Activated gamma-delta T cell treated with anti-CD3 and anti-CD28 coated beads, Interleukin-2, amount 50 U/mL, for 16 hours (primary cell): ENCODE measurements around the gene MRS2.
"Not testable (repeated sequence)": the region's sequence is repeated elsewhere in the genome, so short reads cannot be mapped to it uniquely, and the experiment has no call there.

ENCODE experiments used
- DNase-seq: peaks from one replicate; pipeline ENCODE4 v3.0.0-alpha.2; 2020; ENCODE audit warnings: low read depth

The MRS2 gene

DNA sequence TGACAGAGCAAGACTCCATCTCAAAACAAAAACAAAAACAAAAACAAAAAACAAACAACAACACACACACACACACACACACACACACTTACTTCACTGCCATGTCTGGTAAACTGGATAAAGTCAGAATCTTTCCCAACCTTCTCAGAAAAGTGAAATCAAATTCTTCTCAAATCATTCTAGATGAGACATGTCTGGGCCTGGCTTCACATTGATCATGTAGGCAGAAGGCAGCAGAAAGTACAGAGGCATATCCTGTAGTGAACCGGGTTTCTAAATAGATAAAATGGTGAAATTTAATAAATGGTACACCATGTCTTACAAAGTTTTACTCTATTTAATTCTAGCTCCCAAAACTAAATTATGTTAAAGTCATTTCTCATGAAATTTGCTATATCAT is 14.9 kb upstream of the MRS2 start:
- DNase-seq: no peak

DNA sequence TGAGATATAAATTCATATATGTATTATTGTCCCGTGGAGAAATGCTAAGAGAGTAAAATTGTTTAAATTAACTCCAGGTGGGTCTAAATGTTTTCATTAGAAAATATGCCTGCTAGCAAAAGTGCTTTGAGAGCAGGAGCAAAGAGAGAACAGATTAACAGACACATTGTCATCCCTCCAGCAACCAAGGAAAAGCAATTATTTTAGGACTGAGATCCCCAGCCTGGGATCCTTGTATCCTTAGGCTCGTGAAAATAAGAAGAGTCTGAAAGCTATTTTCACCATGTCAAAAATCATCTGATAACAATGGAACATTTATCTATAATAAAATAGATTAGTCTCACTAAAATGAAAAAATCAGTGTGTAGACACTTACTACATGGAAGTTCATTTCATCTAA is 11.5 kb upstream of the MRS2 start:
- DNase-seq: no peak

DNA sequence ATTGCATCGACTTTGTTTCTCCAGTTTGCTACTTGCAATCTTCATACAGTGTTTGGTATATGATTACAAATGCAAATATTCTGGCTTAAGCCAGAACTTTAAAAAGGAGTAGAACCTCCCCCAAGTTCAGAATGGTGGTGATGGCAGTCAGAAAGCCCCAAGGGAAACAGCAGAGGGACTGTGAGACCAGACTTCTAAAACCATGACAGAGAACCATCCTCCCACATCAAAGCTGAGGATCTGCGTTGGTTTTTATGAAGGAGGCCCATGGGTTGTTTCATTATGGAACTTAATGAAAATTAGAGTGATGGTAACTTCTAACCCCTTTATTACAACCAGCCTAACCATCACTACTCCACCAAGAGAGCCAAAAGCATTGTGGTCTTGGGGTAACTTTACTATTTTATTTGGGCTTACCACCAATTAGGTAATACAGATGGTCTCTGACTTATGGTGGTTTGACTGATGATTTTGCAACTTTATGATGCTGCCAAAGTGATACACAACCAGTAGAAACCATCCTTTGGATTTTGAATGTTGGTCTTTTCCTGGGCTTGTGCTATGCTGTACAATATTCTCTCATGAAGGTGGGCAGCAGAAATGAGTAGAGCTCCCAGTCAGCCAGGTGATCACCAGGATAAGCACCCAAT is 10.9 kb upstream of the MRS2 start:
- no peak for DNase-seq

DNA sequence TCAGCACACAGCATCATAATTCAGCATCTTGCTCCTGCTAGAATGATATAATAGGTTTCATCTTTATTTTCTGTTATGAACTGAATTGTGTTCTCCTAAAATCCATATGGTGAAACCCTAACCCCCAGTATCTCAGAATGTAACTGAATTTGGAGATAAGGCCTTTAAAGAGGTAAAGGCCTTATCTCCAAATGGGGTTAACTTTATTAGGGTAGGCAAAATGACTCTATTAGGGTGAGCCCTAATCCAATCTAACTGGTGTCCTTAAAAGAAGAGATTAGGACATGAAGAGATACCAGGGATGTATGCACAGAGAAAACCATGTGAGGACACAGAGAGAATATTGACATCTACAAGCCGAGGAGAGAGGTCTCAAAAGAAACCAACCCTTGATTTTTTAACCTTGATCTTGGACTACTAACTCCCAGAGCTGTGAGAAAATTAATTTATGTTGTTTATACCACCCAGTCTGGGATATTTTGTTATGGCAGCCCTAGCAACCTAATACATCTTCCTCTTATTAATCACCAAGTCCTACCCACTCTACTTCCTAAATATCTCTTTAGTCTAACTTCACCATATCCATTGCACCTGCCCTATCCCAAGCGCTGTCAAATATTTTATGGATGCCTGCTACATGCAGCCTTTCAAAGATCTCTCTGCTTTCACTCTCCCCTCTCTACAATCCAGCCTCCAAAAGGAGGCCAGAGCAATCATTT is 8.5 kb upstream of the MRS2 start:
- no peak for DNase-seq

DNA sequence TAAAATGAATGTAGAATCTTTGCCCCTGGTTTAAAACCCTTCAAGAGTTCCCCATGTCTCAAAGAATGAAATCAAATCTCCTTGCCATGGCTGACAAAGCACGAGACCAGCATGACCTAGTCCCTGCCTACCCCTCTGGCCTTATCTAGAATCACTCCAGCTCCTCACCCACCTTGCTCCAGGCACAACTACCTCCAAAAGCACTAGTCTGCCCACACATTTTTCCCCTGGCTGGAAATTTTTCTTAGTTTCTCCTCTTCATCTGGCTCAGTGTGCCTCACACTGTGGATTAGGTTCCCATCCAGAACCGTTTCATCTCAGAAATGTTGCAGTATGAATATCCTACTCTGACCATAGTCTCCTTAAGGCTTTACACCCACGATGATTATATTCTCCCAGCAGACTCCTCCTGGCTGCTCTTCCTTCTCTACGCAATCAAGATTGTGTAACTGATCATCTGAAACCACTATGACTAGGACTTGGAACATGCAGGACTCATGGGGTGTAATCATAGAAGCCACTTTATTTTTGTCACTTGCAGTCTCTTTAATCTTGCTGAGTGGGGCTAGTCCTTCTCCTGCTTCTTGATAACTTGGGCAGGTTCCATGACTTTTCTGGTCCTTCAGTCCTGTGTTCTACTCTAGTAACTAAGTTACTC is 7.8 kb upstream of the MRS2 start:
- DNase-seq: no peak

DNA sequence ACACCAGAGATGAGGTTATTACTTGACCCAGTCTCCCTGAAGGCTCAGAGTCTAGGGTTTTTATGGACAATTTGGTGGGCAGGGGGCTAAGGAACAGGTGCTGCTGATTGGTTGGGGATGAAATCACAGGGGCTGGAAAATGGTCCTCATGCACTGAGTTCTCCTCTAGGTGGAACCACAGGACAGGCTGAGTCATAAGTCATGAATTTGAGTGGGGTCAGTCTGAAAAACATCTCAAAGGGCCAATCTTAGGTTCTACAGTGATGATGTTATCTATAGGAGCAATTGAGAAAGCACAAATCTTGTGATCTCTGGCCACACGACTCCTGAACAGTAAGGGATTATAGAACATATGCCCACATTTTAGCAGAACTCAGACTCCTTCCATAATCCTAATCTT is 5.9 kb upstream of the MRS2 start:
- DNase-seq: no peak

DNA sequence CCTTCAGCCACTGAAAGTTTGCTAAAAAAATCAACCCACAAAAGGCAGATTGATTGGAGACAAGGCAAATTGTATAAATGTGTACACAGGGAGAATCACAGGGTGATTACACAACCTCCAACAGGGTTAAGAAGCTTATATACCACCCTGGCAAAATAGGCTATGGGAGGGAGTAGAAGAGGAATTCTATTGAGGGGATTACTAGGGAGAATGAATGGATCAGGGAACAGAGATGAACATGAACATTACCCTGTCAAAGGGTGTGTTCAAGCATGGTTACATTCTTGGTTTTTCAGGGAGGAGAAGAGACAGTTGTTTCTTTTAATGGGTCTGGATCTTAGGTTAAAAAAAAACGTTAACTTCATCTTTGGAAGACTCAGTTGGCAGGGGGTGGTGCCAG is 5.1 kb upstream of the MRS2 start:
- no peak for DNase-seq

DNA sequence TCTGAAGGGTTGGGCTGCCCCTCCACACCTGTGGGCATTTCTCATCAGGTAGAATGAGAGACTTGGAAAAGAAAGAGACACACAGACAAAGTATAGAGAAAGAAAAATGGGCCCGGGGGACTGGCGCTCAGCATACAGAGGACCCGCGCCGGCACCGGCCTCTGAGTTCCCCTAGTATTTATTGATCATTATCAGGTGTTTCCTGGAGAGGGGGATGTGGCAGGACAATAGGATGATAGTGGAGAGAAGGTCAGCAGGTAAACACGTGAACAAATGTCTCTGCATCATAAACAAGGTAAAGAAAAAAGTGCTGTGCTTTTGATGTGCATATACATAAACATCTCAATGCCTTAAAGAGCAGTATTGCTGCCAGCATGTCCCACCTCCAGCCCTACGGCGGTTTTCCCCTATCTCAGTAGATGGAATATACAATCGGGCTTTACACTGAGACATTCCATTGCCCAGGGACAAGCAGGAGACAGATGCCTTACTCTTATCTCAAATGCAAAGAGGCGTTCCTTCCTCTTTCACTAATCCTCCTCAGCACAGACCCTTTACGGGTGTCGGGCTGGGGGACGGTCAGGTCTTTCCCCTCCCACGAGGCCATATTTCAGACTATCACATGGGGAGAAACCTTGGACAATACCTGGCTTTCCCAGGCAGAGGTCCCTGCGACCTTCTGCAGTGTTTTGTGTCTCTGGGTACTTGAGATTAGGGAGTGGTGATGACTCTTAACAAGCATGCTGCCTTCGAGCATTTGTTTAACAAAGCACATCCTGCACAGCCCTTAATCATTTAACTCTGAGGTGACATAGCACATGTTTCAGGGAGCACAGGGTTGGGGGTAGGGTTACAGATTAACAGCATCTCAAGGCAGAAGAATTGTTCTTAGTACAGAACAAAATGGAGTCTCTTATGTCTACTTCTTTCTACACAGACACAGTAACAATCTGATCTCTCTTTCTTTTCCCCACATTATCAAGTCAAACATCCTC is 2.4 kb upstream of the MRS2 start:
- not testable (repeated sequence) for DNase-seq

DNA sequence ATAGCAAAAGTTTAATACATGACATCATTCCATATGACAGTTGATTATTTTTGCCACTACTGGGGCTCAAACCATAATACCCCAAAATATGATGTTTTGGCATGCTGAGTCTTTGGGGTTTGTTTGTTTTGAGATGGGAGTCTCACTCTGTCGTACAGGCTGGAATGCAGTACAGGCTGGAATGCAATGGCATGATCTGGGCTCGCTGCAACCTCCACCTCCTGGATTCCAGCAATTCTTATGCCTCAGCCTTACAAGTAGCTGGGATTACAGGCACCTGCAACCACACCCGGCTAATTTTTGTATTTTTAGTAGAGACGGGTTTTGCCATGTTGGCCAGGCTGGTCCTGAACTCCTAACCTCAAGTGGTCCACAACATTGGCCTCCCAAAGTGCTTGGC is 1.3 kb upstream of the MRS2 start:
- no peak for DNase-seq

DNA sequence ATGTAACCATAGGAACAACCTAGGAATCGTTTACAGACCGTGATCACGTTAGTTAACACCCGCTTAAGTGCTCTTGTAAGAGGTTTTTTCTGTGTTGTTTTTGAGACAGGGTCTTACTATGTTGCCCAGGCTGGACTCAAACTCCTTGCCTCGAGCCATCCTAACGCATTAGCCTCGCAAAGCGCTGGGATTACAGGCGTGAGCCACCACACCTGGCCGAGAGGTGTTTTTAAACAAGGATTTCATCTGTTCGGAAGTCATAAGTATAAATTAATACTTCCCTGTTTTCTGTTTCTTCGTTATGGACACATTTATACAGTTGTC is 727 bp downstream of the MRS2 start:
- DNase-seq: no peak

DNA sequence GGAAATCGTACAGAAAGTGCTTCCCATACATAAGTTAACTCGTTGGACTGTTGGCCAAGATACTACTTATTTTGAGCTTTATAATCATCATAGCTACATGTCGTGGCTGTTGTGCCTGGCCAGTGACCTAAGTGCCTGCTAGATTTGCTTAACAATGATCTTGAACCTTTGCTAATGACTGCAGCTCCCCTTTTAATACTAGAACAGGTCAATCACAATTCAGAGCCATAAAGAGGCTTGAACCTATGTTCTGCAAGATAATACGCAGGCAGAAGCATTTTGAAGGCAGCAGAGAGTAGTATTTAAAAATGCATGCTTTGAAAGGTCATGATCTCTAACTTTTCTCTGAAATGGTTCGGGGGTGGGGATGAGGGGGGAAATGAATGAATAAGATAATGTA is 2.5 kb downstream of the MRS2 start:
- DNase-seq: no peak

DNA sequence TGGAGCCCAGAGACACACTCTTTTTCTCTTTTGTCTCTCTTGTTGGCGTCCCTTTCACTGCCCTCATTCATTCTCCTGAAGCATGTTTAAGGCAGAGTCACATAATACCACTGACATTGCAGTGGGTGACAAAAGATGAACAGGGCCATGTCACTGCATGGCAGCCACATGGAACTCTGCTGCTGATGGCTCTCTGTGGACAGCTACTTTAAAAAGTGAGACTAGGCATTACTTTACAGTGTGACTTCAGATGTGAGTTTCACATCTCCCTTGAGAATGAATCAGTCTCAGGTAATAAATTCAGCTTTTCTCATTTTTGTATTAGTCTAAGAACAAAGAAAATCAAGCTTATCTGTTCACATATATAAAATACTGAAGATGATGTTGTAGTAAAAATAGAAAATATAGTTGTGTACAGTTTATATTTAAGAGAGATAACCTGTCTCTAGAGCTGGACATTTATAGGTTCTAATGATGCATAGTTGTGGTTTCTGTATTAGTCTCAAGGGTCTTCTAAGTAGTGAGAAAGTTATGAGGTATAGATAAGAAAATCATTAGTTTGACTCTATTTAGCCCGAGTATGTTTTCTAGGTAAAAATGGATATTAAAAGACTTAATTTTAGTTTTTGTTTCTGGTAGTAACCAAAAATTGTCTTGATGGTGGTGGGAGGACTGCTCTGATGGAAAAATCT is 6.1 kb downstream of the MRS2 start:
- no peak for DNase-seq

DNA sequence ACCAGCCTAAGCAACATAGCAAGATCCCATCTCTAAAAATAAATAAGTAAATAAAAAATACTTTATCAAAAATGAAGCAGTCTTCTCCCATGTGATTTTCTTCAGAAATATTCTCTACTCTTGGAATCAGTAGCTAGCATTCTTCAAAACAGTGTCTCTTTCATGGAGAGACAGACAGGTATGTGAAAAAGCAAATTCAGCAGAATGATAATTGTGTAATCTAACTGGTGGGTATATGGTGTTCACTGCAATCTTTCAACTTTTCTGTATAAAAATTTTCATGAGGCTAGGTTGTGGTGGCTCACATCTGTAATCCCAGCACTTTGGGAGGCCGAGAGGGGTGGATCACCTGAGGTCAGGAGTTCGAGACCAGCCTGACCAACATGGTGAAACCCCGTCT is 7.9 kb downstream of the MRS2 start:
- DNase-seq: no peak

DNA sequence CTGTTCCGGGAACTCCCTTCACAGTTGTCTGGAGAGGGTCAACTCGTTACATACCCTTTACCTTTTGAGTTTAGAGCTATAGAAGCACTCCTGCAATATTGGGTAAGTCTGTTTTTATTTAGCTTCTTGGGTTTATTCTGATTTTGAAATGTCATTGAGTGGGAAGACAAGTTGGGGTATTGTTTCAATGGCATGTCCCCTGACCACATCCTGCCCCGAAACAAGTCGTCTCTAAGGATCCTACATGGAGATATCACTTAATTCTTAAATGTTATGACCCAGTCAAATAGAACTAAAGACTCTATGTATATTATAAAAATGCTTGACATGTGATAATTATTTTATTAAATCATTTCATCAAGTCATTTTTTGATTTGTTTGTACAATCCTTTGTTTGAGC is 9.6 kb downstream of the MRS2 start:
- no peak for DNase-seq

DNA sequence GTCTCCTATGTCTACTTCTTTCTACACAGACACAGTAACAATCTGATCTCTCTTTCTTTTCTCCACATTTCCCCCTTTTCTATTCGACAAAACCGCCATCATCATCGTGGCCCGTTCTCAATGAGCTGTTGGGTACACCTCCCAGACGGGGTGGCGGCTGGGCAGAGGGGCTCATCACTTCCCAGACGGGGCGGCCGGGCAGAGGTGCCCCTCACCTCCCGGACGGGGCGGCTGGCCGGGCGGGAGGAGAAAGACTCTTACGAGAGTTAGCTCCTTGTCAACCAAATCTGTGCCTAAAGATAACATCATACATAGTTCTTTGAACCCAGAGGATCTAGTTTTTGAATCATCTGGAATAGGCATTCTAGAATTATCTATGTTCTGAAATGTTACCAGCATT is 11.8 kb downstream of the MRS2 start:
- DNase-seq: not testable (repeated sequence)

DNA sequence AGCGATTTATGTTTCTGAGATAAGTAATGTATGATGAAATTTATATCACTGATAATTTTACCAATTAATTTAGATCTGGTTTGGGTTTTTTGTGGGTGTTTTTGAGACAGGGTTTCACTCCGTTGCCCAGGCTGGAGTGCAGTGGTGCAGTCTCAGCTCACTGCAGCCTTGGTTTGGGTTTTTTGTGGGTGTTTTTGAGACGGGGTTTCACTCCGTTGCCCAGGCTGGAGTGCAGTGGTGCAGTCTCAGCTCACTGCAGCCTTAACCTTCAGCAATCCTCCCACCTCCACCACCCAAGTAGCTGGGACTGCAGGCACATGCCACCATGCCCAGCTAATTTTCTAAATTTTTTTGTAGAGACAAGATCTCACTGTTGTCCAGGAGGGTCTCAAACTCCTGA is 13.0 kb downstream of the MRS2 start:
- DNase-seq: no peak

DNA sequence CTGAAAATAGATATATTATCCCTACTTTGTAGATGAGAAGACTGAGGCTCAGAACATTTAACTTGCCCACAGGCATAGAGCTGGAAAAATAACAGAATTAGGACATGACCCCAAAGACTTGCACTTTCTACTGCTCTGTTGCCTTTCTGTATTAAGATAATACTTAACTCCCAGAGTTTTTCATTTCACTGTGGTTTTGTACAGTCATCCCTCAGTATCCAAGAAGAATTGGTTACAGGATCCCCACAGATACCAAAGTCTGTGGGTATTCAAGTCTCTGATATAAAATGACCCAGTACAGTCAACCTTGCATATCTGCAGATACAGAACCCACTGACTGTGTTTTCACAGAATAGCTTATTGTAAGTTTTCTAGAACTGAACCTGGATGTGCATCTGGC is 16.8 kb downstream of the MRS2 start:
- no peak for DNase-seq

DNA sequence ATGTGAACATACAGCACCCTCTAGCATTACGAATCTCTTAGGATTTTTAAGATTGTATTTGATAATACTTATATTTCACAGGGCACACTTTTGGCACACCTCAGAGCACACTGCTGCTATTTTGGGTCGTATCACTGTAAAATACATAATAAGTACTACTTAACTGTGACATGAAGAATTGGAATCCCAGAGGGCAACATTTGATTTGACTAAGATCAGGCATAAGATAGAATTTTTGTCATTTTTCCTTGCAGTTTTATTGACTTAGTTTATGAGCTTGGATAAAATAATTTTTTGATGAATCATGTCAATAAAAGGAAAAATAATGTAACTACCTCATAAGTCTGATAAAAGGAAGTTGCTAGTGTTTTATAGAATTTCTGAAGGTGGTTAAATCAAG is 22.4 kb downstream of the MRS2 start:
- no peak for DNase-seq

DNA sequence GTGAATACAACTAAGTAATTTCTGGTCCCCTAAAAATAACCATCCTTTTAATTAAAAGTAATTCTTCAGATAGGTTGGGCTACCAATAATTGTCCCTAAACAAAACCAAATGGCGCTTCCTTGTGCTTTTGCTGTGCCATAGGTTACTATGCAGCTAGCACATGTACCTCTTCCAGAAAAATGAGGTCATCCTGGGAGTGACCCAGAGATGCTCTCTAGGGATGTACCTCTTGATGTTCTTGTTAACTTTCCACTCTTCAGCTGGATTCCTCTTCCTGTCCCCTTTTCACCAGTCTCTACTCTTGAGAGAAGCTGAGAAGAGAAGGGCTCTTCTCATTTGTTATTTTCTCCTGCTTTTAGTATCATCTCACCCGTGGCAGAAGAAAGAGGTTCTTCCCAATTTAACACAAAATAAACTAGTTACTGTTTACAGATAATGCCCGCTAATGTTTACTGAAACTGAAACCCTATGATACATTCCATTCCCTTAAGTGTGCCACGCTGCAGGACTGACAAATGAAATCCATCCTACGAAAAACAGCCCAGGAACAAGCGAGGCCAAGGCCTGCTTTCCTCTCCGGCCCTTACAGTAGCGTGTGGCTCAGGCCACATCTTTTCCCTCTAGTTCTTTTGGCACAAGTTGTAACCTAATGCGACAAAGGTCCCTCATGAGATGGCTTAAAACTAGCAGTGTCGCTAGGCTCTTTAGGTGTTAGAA is 24.2 kb downstream of the MRS2 start:
- no peak for DNase-seq

DNA sequence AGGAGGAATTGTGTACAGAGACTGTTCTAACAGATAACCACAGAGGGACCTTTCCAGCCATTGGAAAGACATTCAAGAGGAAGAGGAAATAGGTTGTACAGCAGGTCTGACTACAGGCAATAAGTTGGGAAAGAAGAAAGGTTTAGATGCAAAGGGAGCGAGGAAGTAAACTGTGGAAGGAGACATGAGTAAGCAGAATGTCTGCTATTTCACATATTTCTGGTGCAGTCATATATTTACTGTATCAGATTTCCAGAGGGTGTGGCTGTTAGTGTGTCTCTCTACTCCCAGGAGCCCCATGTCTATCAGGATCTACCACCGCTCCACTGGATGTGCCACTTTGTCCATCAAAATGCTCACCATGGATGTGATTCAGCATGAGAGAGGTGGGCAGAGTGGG is 25.9 kb downstream of the MRS2 start:
- DNase-seq: no peak

DNA sequence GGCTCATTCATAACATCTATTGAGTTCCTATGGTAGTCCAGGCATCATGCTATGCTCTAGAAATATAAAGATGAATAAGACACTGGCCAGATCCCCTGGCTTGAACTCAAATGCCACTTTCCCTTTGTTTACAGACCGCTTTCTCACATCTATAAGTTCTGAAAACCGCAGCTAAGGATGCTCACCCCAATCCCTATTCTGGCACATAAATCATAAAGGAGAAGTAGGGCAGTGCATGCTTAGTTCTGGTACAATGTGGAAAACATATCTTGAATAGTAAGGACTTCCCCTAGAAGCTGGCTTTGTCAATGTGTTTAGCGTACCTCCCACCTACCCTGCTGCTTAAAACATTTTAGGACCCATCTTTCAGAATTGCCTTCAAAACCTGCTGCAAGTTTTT is 26.4 kb downstream of the MRS2 start:
- no peak for DNase-seq
